SK-N-SH treated with all-trans-retinoic acid at 6 μM for 48 hours (cell line): ENCODE data around the gene ERICH4.

ENCODE experiments used
- ATAC-seq: fragments of 200-7000 bp; cut with Tn5 transposase; 3 replicates; pipeline ENCODE4 v1.9.1; 2020; ENCODE audit warnings: mild to moderate bottlenecking, moderate library complexity
- ARNTL ChIP-seq: fragments of 450-650 bp; formaldehyde crosslinking; IDR thresholded peaks from 2 replicates; pipeline ENCODE4 v1.5.0; 2020; ENCODE audit warnings: low read depth, mild to moderate bottlenecking, moderate library complexity, borderline replicate concordance
- BACH2 ChIP-seq: fragments of 250-450 bp; sonication (Bioruptor Pico); IDR thresholded peaks from 2 replicates; pipeline ENCODE4 v1.9.0; 2021; ENCODE audit warnings: mild to moderate bottlenecking, borderline replicate concordance
- CSDC2 ChIP-seq: fragments of 250-450 bp; sonication (Bioruptor Pico); IDR thresholded peaks from 2 replicates; pipeline ENCODE4 v1.5.0; 2020; ENCODE audit warnings: mild to moderate bottlenecking, moderate library complexity
- ESRRG ChIP-seq: fragments of 250-450 bp; sonication (Bioruptor Pico); IDR thresholded peaks from 2 replicates; pipeline ENCODE4 v1.6.1; 2021; ENCODE audit warnings: mild to moderate bottlenecking
- GLIS3 ChIP-seq: fragments of 250-450 bp; sonication (Bioruptor Pico); IDR thresholded peaks from 2 replicates; pipeline ENCODE4 v1.5.0; 2020; ENCODE audit warnings: mild to moderate bottlenecking, moderate library complexity
- ISL1 ChIP-seq: fragments of 250-450 bp; sonication (Bioruptor Pico); IDR thresholded peaks from 2 replicates; pipeline ENCODE4 v2.1.2; 2022; ENCODE audit warnings: mild to moderate bottlenecking, moderate library complexity
- OSR1 ChIP-seq: fragments of 250-450 bp; sonication (Bioruptor Pico); IDR thresholded peaks from 2 replicates; pipeline ENCODE4 v1.8.0; 2022; ENCODE audit warnings: moderate library complexity, mild to moderate bottlenecking, inconsistent platforms
- PATZ1 ChIP-seq: fragments of 250-450 bp; sonication (Bioruptor Pico); IDR thresholded peaks from 2 replicates; pipeline ENCODE4 v1.8.0; 2020; ENCODE audit warnings: mild to moderate bottlenecking, moderate library complexity, borderline replicate concordance
- PPARA ChIP-seq: fragments of 250-450 bp; sonication (Bioruptor Pico); IDR thresholded peaks from 2 replicates; pipeline ENCODE4 v1.5.0; 2020; ENCODE audit warnings: mild to moderate bottlenecking, borderline replicate concordance
- RARB ChIP-seq: fragments of 250-450 bp; sonication (Bioruptor Pico); IDR thresholded peaks from 2 replicates; pipeline ENCODE4 v1.8.0; 2021; ENCODE audit warnings: mild to moderate bottlenecking, moderate library complexity
- SNAI2 ChIP-seq: fragments of 250-450 bp; sonication (Bioruptor Pico); IDR thresholded peaks from 2 replicates; pipeline ENCODE4 v1.5.0; 2020; ENCODE audit warnings: mild to moderate bottlenecking, moderate library complexity
- TCF4 ChIP-seq: fragments of 250-450 bp; sonication (Bioruptor Pico); IDR thresholded peaks from 2 replicates; pipeline ENCODE4 v1.8.0; 2021; ENCODE audit warnings: mild to moderate bottlenecking, moderate library complexity, borderline replicate concordance
- TOX ChIP-seq: fragments of 250-450 bp; sonication (Bioruptor Pico); IDR thresholded peaks from 2 replicates; pipeline ENCODE4 v1.8.0; 2021; ENCODE audit warnings: mild to moderate bottlenecking, moderate library complexity, borderline replicate concordance
- TSHZ2 ChIP-seq: fragments of 250-450 bp; sonication (Bioruptor Pico); IDR thresholded peaks from 2 replicates; pipeline ENCODE4 v1.5.0; 2020; ENCODE audit warnings: mild to moderate bottlenecking, moderate library complexity
- ZC3H10 ChIP-seq: fragments of 250-450 bp; sonication (Bioruptor Pico); IDR thresholded peaks from 2 replicates; pipeline ENCODE4 v1.5.1; 2021; ENCODE audit warnings: mild to moderate bottlenecking, moderate library complexity
- ZFP3 ChIP-seq: fragments of 250-450 bp; sonication (Bioruptor Pico); IDR thresholded peaks from 2 replicates; pipeline ENCODE4 v1.5.0; 2020; ENCODE audit warnings: mild to moderate bottlenecking, moderate library complexity
- ZNF565 ChIP-seq: fragments of 450-650 bp; formaldehyde crosslinking; conservative IDR thresholded peaks from 2 replicates; pipeline ENCODE4 v1.5.0; 2020; ENCODE audit warnings: low read depth, mild to moderate bottlenecking, moderate library complexity
- ZNF70 ChIP-seq: fragments of 450-650 bp; formaldehyde crosslinking; IDR thresholded peaks from 2 replicates; pipeline ENCODE4 v1.5.0; 2020; ENCODE audit warnings: mild to moderate bottlenecking, moderate library complexity
- ZNF8 ChIP-seq: fragments of 450-650 bp; formaldehyde crosslinking; IDR thresholded peaks from 2 replicates; pipeline ENCODE4 v1.5.0; 2020; ENCODE audit warnings: mild to moderate bottlenecking, moderate library complexity
- TF ChIP-seq, protein P1 (sequence below): fragments of 250-450 bp; sonication (Bioruptor Pico); IDR thresholded peaks from 2 replicates; pipeline ENCODE4 v1.5.1; 2021; ENCODE audit warnings: mild to moderate bottlenecking, moderate library complexity
- TF ChIP-seq, protein P2 (sequence below): fragments of 250-450 bp; sonication (Bioruptor Pico); IDR thresholded peaks from 2 replicates; pipeline ENCODE4 v1.5.1; 2020; ENCODE audit warnings: low read depth, mild to moderate bottlenecking, moderate library complexity
- TF ChIP-seq, protein P3 (sequence below): fragments of 250-450 bp; sonication (Bioruptor Pico); IDR thresholded peaks from 2 replicates; pipeline ENCODE4 v1.8.0; 2021; ENCODE audit warnings: low read depth, mild to moderate bottlenecking, moderate library complexity, borderline replicate concordance

The ERICH4 gene

GRCh38 chr19:41398050-41398418 is 44.9 kb upstream of the ERICH4 start:
- TF ChIP-seq BACH2 (CRISPR knock-in tag), result no peak
- no peak for TF ChIP-seq ESRRG (CRISPR knock-in tag)
- no peak for TF ChIP-seq ZNF565 (CRISPR knock-in tag)
- no peak for TF ChIP-seq OSR1 (CRISPR knock-in tag)
- TF ChIP-seq ZNF70 (CRISPR knock-in tag), result no peak
- no peak for TF ChIP-seq GLIS3 (CRISPR knock-in tag)
- TF ChIP-seq, protein P1, sequence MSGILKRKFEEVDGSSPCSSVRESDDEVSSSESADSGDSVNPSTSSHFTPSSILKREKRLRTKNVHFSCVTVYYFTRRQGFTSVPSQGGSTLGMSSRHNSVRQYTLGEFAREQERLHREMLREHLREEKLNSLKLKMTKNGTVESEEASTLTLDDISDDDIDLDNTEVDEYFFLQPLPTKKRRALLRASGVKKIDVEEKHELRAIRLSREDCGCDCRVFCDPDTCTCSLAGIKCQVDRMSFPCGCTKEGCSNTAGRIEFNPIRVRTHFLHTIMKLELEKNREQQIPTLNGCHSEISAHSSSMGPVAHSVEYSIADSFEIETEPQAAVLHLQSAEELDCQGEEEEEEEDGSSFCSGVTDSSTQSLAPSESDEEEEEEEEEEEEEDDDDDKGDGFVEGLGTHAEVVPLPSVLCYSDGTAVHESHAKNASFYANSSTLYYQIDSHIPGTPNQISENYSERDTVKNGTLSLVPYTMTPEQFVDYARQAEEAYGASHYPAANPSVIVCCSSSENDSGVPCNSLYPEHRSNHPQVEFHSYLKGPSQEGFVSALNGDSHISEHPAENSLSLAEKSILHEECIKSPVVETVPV, result no peak
- ATAC-seq, result peak; percentile 4; the same call in 1 of the 3 replicates

- ATAC-seq, result no peak
- no peak for TF ChIP-seq GLIS3 (CRISPR knock-in tag)
Measured at GRCh38 chr19:41398598-41398997, 44.4 kb upstream of the ERICH4 start.

- TF ChIP-seq RARB (CRISPR knock-in tag) (no peak), SNAI2 (CRISPR knock-in tag) (no peak), ZNF8 (CRISPR knock-in tag) (no peak), ZC3H10 (CRISPR knock-in tag) (no peak), ESRRG (CRISPR knock-in tag) (no peak), ARNTL (CRISPR knock-in tag) (no peak), TOX (CRISPR knock-in tag) (no peak), ISL1 (CRISPR knock-in tag) (no peak), TSHZ2 (CRISPR knock-in tag) (no peak), OSR1 (CRISPR knock-in tag) (no peak), CSDC2 (no peak)
- TF ChIP-seq, protein P1, result no peak
- TF ChIP-seq, protein P2, sequence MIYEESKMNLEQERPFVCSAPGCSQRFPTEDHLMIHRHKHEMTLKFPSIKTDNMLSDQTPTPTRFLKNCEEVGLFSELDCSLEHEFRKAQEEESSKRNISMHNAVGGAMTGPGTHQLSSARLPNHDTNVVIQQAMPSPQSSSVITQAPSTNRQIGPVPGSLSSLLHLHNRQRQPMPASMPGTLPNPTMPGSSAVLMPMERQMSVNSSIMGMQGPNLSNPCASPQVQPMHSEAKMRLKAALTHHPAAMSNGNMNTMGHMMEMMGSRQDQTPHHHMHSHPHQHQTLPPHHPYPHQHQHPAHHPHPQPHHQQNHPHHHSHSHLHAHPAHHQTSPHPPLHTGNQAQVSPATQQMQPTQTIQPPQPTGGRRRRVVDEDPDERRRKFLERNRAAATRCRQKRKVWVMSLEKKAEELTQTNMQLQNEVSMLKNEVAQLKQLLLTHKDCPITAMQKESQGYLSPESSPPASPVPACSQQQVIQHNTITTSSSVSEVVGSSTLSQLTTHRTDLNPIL (CRISPR knock-in tag), result no peak
- ATAC-seq, result no peak
Measured at GRCh38 chr19:41399091-41399490, 43.9 kb upstream of the ERICH4 start.

GRCh38 chr19:41399525-41399924 is 43.4 kb upstream of the ERICH4 start:
- ATAC-seq, result no peak
- TF ChIP-seq ESRRG (CRISPR knock-in tag) (no peak), ZC3H10 (CRISPR knock-in tag) (no peak), ZNF70 (CRISPR knock-in tag) (no peak), TSHZ2 (CRISPR knock-in tag) (no peak), TCF4 (CRISPR knock-in tag) (no peak), PPARA (CRISPR knock-in tag) (no peak), PATZ1 (no peak), ZNF8 (CRISPR knock-in tag) (no peak), SNAI2 (CRISPR knock-in tag) (no peak), ZFP3 (CRISPR knock-in tag) (no peak)
- TF ChIP-seq, protein P2 (CRISPR knock-in tag), result no peak
- TF ChIP-seq, protein P3, sequence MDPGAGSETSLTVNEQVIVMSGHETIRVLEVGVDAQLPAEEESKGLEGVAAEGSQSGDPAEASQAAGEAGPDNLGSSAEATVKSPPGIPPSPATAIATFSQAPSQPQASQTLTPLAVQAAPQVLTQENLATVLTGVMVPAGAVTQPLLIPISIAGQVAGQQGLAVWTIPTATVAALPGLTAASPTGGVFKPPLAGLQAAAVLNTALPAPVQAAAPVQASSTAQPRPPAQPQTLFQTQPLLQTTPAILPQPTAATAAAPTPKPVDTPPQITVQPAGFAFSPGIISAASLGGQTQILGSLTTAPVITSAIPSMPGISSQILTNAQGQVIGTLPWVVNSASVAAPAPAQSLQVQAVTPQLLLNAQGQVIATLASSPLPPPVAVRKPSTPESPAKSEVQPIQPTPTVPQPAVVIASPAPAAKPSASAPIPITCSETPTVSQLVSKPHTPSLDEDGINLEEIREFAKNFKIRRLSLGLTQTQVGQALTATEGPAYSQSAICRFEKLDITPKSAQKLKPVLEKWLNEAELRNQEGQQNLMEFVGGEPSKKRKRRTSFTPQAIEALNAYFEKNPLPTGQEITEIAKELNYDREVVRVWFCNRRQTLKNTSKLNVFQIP (CRISPR knock-in tag), result no peak
